ENCODE data around the gene ELFN2.
A peak's percentile ranks its signal among the peaks of the same experiment; 100 is the strongest.

The ELFN2 gene

DNA sequence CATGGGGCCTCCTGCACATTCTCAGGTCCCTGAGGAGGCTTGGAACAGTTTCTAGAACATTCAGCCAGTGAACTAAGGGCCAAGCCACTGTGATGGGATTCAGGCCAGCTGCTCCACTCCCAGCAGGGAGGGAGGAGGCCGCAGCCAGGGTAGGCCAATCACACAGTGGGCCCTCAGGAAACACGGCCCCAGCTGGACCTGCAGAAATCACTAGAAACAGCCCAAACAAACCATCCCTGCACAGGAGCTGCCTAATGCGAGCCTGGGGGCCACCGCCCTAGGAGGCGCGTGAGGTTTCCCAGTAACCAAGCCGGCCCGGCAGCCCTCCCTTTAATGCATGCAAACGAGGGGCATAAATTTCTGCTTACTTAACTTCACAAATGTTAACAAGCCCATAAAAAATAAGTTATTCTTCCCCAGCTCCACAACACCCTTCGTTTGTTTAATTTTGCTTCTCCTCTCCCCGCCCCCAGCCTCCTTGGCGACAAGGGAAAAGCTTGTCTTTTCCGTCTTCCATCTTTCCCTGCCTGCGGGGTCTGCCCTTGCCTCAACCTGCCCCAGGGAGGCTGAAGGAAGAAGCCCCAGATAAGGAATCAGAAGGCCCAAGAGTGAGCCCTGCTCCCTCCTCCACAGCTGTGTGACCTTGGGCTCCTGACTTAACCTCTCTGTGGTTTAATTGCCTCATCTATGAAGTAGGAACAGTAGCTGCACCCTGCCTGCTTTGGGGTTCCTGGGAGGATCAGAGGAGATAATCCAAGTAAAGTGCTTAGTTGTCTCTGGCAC lies 25.7 kb downstream of the ELFN2 start (continued):
- TF ChIP-seq, protein P1, sequence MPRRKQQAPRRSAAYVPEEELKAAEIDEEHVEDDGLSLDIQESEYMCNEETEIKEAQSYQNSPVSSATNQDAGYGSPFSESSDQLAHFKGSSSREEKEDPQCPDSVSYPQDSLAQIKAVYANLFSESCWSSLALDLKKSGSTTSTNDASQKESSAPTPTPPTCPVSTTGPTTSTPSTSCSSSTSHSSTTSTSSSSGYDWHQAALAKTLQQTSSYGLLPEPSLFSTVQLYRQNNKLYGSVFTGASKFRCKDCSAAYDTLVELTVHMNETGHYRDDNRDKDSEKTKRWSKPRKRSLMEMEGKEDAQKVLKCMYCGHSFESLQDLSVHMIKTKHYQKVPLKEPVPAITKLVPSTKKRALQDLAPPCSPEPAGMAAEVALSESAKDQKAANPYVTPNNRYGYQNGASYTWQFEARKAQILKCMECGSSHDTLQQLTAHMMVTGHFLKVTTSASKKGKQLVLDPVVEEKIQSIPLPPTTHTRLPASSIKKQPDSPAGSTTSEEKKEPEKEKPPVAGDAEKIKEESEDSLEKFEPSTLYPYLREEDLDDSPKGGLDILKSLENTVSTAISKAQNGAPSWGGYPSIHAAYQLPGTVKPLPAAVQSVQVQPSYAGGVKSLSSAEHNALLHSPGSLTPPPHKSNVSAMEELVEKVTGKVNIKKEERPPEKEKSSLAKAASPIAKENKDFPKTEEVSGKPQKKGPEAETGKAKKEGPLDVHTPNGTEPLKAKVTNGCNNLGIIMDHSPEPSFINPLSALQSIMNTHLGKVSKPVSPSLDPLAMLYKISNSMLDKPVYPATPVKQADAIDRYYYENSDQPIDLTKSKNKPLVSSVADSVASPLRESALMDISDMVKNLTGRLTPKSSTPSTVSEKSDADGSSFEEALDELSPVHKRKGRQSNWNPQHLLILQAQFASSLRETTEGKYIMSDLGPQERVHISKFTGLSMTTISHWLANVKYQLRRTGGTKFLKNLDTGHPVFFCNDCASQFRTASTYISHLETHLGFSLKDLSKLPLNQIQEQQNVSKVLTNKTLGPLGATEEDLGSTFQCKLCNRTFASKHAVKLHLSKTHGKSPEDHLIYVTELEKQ (tag by site-specific recombination; IDR thresholded peaks at IDR 0.05; ENCODE audit: borderline replicate concordance) = no peak
- peak; percentile 53 for TF ChIP-seq GLIS1 (tag by site-specific recombination; IDR thresholded peaks at IDR 0.05)
- TF ChIP-seq PRDM1 (tag by site-specific recombination; IDR thresholded peaks at IDR 0.05) = no peak
- TF ChIP-seq ZNF266 (tag by site-specific recombination; IDR thresholded peaks at IDR 0.05; ENCODE audit: low read depth) = no peak
- no peak for TF ChIP-seq ZNF140 (tag by site-specific recombination; IDR thresholded peaks at IDR 0.05)
- TF ChIP-seq ZNF274 (IDR thresholded peaks at IDR 0.05; ENCODE audit: low read length) = no peak
- no peak for TF ChIP-seq ZNF274 (tag by site-specific recombination; IDR thresholded peaks at IDR 0.05; ENCODE audit: borderline replicate concordance)
- TF ChIP-seq, protein P2, sequence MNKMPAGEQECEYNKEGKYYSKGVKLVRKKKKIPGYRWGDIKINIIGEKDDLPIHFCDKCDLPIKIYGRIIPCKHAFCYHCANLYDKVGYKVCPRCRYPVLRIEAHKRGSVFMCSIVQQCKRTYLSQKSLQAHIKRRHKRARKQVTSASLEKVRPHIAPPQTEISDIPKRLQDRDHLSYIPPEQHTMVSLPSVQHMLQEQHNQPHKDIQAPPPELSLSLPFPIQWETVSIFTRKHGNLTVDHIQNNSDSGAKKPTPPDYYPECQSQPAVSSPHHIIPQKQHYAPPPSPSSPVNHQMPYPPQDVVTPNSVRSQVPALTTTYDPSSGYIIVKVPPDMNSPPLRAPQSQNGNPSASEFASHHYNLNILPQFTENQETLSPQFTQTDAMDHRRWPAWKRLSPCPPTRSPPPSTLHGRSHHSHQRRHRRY (tag by site-specific recombination; IDR thresholded peaks at IDR 0.05) = no peak
- no peak for TF ChIP-seq ZNF19 (tag by site-specific recombination; IDR thresholded peaks at IDR 0.05; ENCODE audit: low read depth)
- TF ChIP-seq ZNF391 (tag by site-specific recombination; IDR thresholded peaks at IDR 0.05; ENCODE audit: borderline replicate concordance, low read depth) = no peak
- TF ChIP-seq ZIC2 (tag by site-specific recombination; IDR thresholded peaks at IDR 0.05) = peak; percentile 31
- TF ChIP-seq ZNF341 (tag by site-specific recombination; IDR thresholded peaks at IDR 0.05; ENCODE audit: low read depth) = peak; percentile 10; the same call in 1 of the 2 replicates
- no peak for TF ChIP-seq ZFP41 (tag by site-specific recombination; IDR thresholded peaks at IDR 0.05; ENCODE audit: borderline replicate concordance)
- TF ChIP-seq, protein P3, sequence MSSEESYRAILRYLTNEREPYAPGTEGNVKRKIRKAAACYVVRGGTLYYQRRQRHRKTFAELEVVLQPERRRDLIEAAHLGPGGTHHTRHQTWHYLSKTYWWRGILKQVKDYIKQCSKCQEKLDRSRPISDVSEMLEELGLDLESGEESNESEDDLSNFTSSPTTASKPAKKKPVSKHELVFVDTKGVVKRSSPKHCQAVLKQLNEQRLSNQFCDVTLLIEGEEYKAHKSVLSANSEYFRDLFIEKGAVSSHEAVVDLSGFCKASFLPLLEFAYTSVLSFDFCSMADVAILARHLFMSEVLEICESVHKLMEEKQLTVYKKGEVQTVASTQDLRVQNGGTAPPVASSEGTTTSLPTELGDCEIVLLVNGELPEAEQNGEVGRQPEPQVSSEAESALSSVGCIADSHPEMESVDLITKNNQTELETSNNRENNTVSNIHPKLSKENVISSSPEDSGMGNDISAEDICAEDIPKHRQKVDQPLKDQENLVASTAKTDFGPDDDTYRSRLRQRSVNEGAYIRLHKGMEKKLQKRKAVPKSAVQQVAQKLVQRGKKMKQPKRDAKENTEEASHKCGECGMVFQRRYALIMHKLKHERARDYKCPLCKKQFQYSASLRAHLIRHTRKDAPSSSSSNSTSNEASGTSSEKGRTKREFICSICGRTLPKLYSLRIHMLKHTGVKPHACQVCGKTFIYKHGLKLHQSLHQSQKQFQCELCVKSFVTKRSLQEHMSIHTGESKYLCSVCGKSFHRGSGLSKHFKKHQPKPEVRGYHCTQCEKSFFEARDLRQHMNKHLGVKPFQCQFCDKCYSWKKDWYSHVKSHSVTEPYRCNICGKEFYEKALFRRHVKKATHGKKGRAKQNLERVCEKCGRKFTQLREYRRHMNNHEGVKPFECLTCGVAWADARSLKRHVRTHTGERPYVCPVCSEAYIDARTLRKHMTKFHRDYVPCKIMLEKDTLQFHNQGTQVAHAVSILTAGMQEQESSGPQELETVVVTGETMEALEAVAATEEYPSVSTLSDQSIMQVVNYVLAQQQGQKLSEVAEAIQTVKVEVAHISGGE (tag by site-specific recombination; conservative IDR thresholded peaks at IDR 0.05; ENCODE audit: low read depth) = no peak
- TF ChIP-seq ZNF114 (tag by site-specific recombination; IDR thresholded peaks at IDR 0.05) = no peak
- TF ChIP-seq ZNF350 (tag by site-specific recombination; IDR thresholded peaks at IDR 0.05) = no peak
- TF ChIP-seq WT1 (tag by site-specific recombination; IDR thresholded peaks at IDR 0.05) = peak; percentile 76
- no peak for TF ChIP-seq ZNF174 (tag by site-specific recombination; IDR thresholded peaks at IDR 0.05)
- no peak for TF ChIP-seq EGR2 (tag by site-specific recombination; IDR thresholded peaks at IDR 0.05; ENCODE audit: low read depth)
- no peak for TF ChIP-seq ZNF596 (tag by site-specific recombination; IDR thresholded peaks at IDR 0.05)
- TF ChIP-seq, protein P4, sequence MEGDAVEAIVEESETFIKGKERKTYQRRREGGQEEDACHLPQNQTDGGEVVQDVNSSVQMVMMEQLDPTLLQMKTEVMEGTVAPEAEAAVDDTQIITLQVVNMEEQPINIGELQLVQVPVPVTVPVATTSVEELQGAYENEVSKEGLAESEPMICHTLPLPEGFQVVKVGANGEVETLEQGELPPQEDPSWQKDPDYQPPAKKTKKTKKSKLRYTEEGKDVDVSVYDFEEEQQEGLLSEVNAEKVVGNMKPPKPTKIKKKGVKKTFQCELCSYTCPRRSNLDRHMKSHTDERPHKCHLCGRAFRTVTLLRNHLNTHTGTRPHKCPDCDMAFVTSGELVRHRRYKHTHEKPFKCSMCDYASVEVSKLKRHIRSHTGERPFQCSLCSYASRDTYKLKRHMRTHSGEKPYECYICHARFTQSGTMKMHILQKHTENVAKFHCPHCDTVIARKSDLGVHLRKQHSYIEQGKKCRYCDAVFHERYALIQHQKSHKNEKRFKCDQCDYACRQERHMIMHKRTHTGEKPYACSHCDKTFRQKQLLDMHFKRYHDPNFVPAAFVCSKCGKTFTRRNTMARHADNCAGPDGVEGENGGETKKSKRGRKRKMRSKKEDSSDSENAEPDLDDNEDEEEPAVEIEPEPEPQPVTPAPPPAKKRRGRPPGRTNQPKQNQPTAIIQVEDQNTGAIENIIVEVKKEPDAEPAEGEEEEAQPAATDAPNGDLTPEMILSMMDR (tag by site-specific recombination; IDR thresholded peaks at IDR 0.05) = no peak
- TF ChIP-seq OSR2 (tag by site-specific recombination; IDR thresholded peaks at IDR 0.05) = peak; percentile 71
- TF ChIP-seq ZNF670 (tag by site-specific recombination; IDR thresholded peaks at IDR 0.05; ENCODE audit: low read depth) = no peak
- TF ChIP-seq ZNF768 (tag by site-specific recombination; IDR thresholded peaks at IDR 0.05) = peak; percentile 81; the same call in 1 of the 2 replicates
- no peak for TF ChIP-seq ZNF548 (tag by site-specific recombination; IDR thresholded peaks at IDR 0.05)
- no peak for TF ChIP-seq ZNF248 (tag by site-specific recombination; IDR thresholded peaks at IDR 0.05)
- TF ChIP-seq ZBTB21 (tag by site-specific recombination; IDR thresholded peaks at IDR 0.05) = no peak
- TF ChIP-seq ZNF600 (tag by site-specific recombination; IDR thresholded peaks at IDR 0.05) = no peak
- TF ChIP-seq ZNF837 (tag by site-specific recombination; IDR thresholded peaks at IDR 0.05) = no peak
